NCI-H748 (cell line): Measurements from ENCODE around the gene GPC3.

Experiments used
- DNase-seq: peaks from one replicate; lab custom pipeline; 2025; ENCODE audit not compliant: unreplicated experiment; lab: John Stamatoyannopoulos, UW

The GPC3 gene

GRCh38 chrX:133575501-133576136 is 409.8 kb downstream of the GPC3 start:
- no peak for DNase-seq

- no peak for DNase-seq
Observed at GRCh38 chrX:133574716-133575115, 410.7 kb downstream of the GPC3 start.

GRCh38 chrX:133570549-133570948 is 414.8 kb downstream of the GPC3 start:
- DNase-seq = no peak

GRCh38 chrX:133569217-133569616 is 416.2 kb downstream of the GPC3 start:
- no peak for DNase-seq

- no peak for DNase-seq
Observed at GRCh38 chrX:133568109-133568508, 417.3 kb downstream of the GPC3 start.

GRCh38 chrX:133566876-133567275 is 418.5 kb downstream of the GPC3 start:
- DNase-seq = no peak

- DNase-seq = no peak
Observed at GRCh38 chrX:133563705-133564104, 421.7 kb downstream of the GPC3 start.

GRCh38 chrX:133561251-133561650 is 424.1 kb downstream of the GPC3 start:
- no peak for DNase-seq

- DNase-seq = no peak
Observed at GRCh38 chrX:133559909-133560308, 425.5 kb downstream of the GPC3 start.

GRCh38 chrX:133555782-133556458 is 429.5 kb downstream of the GPC3 start:
- DNase-seq = no peak

- no peak for DNase-seq
Observed at GRCh38 chrX:133550665-133551485, 434.5 kb downstream of the GPC3 start.

GRCh38 chrX:133549295-133549933 is 436.0 kb downstream of the GPC3 start:
- no peak for DNase-seq

- no peak for DNase-seq
Observed at GRCh38 chrX:133546441-133546840, 439.0 kb downstream of the GPC3 start.

GRCh38 chrX:133544778-133545177 is 440.6 kb downstream of the GPC3 start:
- DNase-seq = no peak

- no peak for DNase-seq
Observed at GRCh38 chrX:133544115-133544514, 441.3 kb downstream of the GPC3 start.

GRCh38 chrX:133543654-133544053 is 441.7 kb downstream of the GPC3 start:
- no peak for DNase-seq

GRCh38 chrX:133542476-133542875 is 442.9 kb downstream of the GPC3 start:
- DNase-seq = no peak

GRCh38 chrX:133541021-133541420 is 444.4 kb downstream of the GPC3 start:
- no peak for DNase-seq

GRCh38 chrX:133538148-133538547 is 447.2 kb downstream of the GPC3 start:
- DNase-seq = no peak

- DNase-seq = no peak
Observed at GRCh38 chrX:133537142-133537541, 448.3 kb downstream of the GPC3 start.

GRCh38 chrX:133535066-133535465 is 450.3 kb downstream of the GPC3 start:
- no peak for DNase-seq

- no peak for DNase-seq
Observed at GRCh38 chrX:133534172-133534571, 451.2 kb downstream of the GPC3 start.
